Measurements from ENCODE around the gene ACSL3. TPM values are rescaled to one million over a fixed set of nuclear protein-coding genes. Genes with fewer than 3 reads are reported as not detected.

ACSL3 gene
- total RNA-seq, 1 donor from 2014 or later, result 144 TPM

DNA sequence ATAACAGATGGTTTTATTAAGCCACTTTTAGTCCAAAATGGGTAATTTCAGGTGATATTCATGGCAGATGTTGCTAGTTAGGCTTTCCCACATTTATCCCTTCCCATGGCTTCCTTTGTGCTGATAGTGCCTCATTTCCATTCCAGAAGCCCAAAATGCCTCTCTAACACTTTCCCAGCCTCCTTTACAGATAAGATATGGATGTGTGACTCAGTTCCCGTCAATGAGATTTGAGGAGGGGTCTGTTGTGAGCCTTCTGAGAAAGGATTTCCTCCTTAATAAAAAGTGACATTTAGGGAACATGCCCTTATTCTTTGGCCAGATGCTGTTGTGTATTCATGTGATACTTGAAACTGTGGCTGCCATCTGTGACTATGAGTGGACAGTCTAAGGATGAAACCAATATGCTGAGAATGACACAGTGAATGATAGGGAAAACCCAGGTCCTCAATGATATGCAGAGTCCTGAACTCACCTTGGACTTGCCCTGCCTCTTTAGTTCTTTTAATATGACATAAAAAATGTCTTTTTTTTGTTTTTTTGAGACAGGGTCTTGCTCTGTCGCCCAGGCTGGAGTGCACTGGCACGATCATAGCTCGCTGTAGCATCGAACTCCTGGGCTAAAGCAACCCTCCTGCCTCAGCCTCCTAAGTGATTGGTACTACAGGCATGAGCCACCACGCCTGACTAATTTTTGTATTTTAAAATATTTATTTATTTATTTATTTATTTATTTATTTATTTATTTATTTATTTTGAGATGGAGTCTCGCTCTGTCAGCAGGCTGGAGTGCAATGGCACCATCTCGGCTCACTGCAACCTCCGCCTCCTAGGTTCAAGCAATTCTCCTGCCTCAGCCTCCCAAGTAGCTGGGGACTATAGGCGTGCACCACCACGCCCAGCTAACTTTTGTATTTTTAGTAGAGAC, 5.8 kb upstream of the ACSL3 start:
- Histone ChIP-seq H3K79me2 (ENCODE audit: insufficient read depth, low read length) (no peaks in the 10 kb centered on the region), H3K9me3 (ENCODE audit: insufficient read depth, low read depth, low read length) (no peaks in the 10 kb centered on the region), H3K9ac (ENCODE audit: low read length) (no peak overlapping the region), H3K27ac (ENCODE audit: low read depth, low read length) (no peak overlapping the region), H3K4me3 (ENCODE audit: insufficient read depth, low read depth, low read length) (no peak overlapping the region), H3K36me3 (ENCODE audit: insufficient read depth, low read length) (no peaks in the 10 kb centered on the region), H3K4me1 (ENCODE audit: insufficient read depth, low read length) (peaks cover 4% of the 10 kb centered on the region), H4K20me1 (ENCODE audit: insufficient read depth, low read length) (no peaks in the 10 kb centered on the region), H2AFZ (ENCODE audit: low read depth, low read length) (no peak overlapping the region), H3K4me2 (ENCODE audit: low read length) (no peak overlapping the region), H3K27me3 (ENCODE audit: insufficient read depth, low read length) (no peaks in the 10 kb centered on the region)
- Mint-ChIP-seq H3K36me3 (ENCODE audit: low read depth, unreplicated experiment) (no peaks in the 10 kb centered on the region), H3K9me3 (ENCODE audit: unreplicated experiment) (no peaks in the 10 kb centered on the region), H3K4me3 (ENCODE audit: unreplicated experiment) (no peak overlapping the region), H3K4me1 (ENCODE audit: low read depth, unreplicated experiment) (peaks cover 4% of the 10 kb centered on the region), H3K27ac (ENCODE audit: unreplicated experiment) (no peak overlapping the region), H3K27me3 (ENCODE audit: low read depth, unreplicated experiment) (no peaks in the 10 kb centered on the region)
- TF ChIP-seq EZH2 (IDR thresholded peaks at IDR 0.05; ENCODE audit: insufficient read depth, low read length), result no peak
- TF ChIP-seq, protein P1, sequence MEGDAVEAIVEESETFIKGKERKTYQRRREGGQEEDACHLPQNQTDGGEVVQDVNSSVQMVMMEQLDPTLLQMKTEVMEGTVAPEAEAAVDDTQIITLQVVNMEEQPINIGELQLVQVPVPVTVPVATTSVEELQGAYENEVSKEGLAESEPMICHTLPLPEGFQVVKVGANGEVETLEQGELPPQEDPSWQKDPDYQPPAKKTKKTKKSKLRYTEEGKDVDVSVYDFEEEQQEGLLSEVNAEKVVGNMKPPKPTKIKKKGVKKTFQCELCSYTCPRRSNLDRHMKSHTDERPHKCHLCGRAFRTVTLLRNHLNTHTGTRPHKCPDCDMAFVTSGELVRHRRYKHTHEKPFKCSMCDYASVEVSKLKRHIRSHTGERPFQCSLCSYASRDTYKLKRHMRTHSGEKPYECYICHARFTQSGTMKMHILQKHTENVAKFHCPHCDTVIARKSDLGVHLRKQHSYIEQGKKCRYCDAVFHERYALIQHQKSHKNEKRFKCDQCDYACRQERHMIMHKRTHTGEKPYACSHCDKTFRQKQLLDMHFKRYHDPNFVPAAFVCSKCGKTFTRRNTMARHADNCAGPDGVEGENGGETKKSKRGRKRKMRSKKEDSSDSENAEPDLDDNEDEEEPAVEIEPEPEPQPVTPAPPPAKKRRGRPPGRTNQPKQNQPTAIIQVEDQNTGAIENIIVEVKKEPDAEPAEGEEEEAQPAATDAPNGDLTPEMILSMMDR (IDR thresholded peaks at IDR 0.05; ENCODE audit: insufficient read depth, low read depth, low read length), result no peak
- FAIRE-seq (no peak), DNase-seq (ENCODE audit: low read depth) (no peak)

DNA sequence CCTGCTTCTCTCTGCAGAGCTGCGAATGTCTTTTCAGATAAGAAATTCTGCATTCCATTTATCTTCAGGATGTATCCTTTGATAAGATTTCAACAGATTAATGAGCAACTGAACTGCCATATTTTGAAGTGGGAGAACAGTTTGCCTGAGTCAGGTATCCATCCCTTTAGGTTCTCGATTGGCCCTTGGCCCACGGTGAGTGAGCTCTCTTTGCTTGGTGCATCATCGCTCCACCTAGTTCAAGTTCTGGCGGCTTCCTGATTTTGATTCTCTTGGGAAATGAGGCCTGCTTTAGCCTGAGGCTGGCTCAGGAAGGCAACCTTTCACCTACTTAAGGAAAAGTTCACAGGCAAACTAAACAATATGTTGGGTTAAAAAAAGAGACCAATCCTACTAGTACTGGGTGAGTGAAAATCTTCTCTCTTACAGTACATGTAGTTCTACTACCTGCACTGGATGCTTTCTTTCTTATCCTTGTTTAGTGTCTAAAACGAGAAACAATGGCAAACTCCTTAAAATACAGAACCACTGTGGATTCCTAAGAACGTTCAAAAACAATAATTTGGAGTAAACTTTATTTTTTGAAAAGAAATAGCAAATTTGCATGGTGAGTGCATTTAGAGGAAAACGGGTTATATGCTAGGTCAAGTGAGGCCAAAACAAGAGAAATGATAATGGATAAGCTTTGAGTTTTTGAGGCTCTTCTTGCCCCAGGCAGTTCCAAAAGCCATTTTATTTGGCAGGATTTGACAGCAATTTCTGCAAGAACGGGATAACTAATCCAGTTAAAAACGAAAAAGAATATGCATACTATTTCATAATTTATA, 837 bp upstream of the ACSL3 start:
- no peaks in the 10 kb centered on the region for H3K27me3 ChIP-seq (ENCODE audit: insufficient read depth, low read length)
- H3K36me3 Mint-ChIP-seq (ENCODE audit: low read depth, unreplicated experiment), result no peaks in the 10 kb centered on the region
- TF ChIP-seq EZH2 (IDR thresholded peaks at IDR 0.05; ENCODE audit: insufficient read depth, low read length), result no peak
- TF ChIP-seq, protein P1 (IDR thresholded peaks at IDR 0.05; ENCODE audit: insufficient read depth, low read depth, low read length), result no peak
- peak overlapping the region; percentile 58 for H3K27ac Mint-ChIP-seq (ENCODE audit: unreplicated experiment)
- peaks cover 8% of the 10 kb centered on the region for H3K4me1 Mint-ChIP-seq (ENCODE audit: low read depth, unreplicated experiment)
- H3K27me3 Mint-ChIP-seq (ENCODE audit: low read depth, unreplicated experiment), result no peaks in the 10 kb centered on the region
- peak overlapping the region; percentile 45 for H3K4me3 ChIP-seq (ENCODE audit: insufficient read depth, low read depth, low read length)
- peaks cover 41% of the 10 kb centered on the region for H3K79me2 ChIP-seq (ENCODE audit: insufficient read depth, low read length)
- peak overlapping the region; percentile 13 for H2AFZ ChIP-seq (ENCODE audit: low read depth, low read length)
- peak overlapping the region; percentile 93 for H3K4me2 ChIP-seq (ENCODE audit: low read length)
- H3K27ac ChIP-seq (ENCODE audit: low read depth, low read length), result peak overlapping the region; percentile 20
- DNase-seq (ENCODE audit: low read depth) (no peak), FAIRE-seq (no peak)
- no peaks in the 10 kb centered on the region for H3K36me3 ChIP-seq (ENCODE audit: insufficient read depth, low read length)
- peak overlapping the region; percentile 75 for H3K4me3 Mint-ChIP-seq (ENCODE audit: unreplicated experiment)
- no peaks in the 10 kb centered on the region for H3K9me3 ChIP-seq (ENCODE audit: insufficient read depth, low read depth, low read length)
- no peaks in the 10 kb centered on the region for H3K9me3 Mint-ChIP-seq (ENCODE audit: unreplicated experiment)
- H3K4me1 ChIP-seq (ENCODE audit: insufficient read depth, low read length), result peaks cover 31% of the 10 kb centered on the region
- H4K20me1 ChIP-seq (ENCODE audit: insufficient read depth, low read length), result peaks cover 37% of the 10 kb centered on the region
- H3K9ac ChIP-seq (ENCODE audit: low read length), result peak overlapping the region; percentile 4

All from astrocyte (in vitro differentiated cells and primary cell).